IPS-15b (cell line): ENCODE measurements around the gene DNAAF5.

ENCODE experiments used
- H3K27me3 ChIP-seq: one replicate; pipeline ENCODE4 v1.6.1; 2013; ENCODE audit warnings: low read length; ENCODE audit not compliant: control insufficient read depth, insufficient read depth
- H3K36me3 ChIP-seq: one replicate; pipeline ENCODE4 v1.6.1; 2013; ENCODE audit warnings: low read length; ENCODE audit not compliant: control insufficient read depth, insufficient read depth
- H3K4me1 ChIP-seq: one replicate; pipeline ENCODE4 v1.6.1; 2013; ENCODE audit warnings: mild to moderate bottlenecking, low read length; ENCODE audit not compliant: control insufficient read depth, insufficient read depth
- H3K4me3 ChIP-seq: one replicate; pipeline ENCODE4 v1.5.1; 2013; ENCODE audit warnings: low read depth, low read length
- H3K9ac ChIP-seq: one replicate; pipeline ENCODE4 v1.6.1; 2013; ENCODE audit warnings: low read depth, mild to moderate bottlenecking, low read length
- H3K9me3 ChIP-seq: one replicate; pipeline ENCODE4 v1.6.1; 2013; ENCODE audit warnings: mild to moderate bottlenecking, low read length; ENCODE audit not compliant: control insufficient read depth, insufficient read depth

The DNAAF5 gene

GRCh38 chr7:711093-711921 is 15.2 kb upstream of the DNAAF5 start:
- H3K36me3 ChIP-seq, result peaks cover 3% of the 10 kb centered on the region
- no peak overlapping the region for H3K9ac ChIP-seq
- H3K4me3 ChIP-seq, result no peak overlapping the region
- H3K4me1 ChIP-seq, result no peaks in the 10 kb centered on the region
- no peaks in the 10 kb centered on the region for H3K27me3 ChIP-seq
- H3K9me3 ChIP-seq, result no peaks in the 10 kb centered on the region

- Histone ChIP-seq H3K27me3 (no peaks in the 10 kb centered on the region), H3K9me3 (no peaks in the 10 kb centered on the region), H3K9ac (no peak overlapping the region), H3K4me1 (no peaks in the 10 kb centered on the region), H3K36me3 (peaks cover 3% of the 10 kb centered on the region), H3K4me3 (no peak overlapping the region)
Measured at GRCh38 chr7:711922-712380, 14.5 kb upstream of the DNAAF5 start.

GRCh38 chr7:712381-713138 is 13.9 kb upstream of the DNAAF5 start:
- no peaks in the 10 kb centered on the region for H3K27me3 ChIP-seq
- H3K9me3 ChIP-seq, result no peaks in the 10 kb centered on the region
- peak overlapping the region; percentile 24 for H3K9ac ChIP-seq
- H3K36me3 ChIP-seq, result peaks cover 3% of the 10 kb centered on the region
- peak overlapping the region; percentile 32 for H3K4me3 ChIP-seq
- no peaks in the 10 kb centered on the region for H3K4me1 ChIP-seq

- Histone ChIP-seq H3K9ac (peak overlapping the region; percentile 24), H3K4me3 (peak overlapping the region; percentile 32), H3K9me3 (no peaks in the 10 kb centered on the region), H3K36me3 (peaks cover 3% of the 10 kb centered on the region), H3K4me1 (no peaks in the 10 kb centered on the region), H3K27me3 (no peaks in the 10 kb centered on the region)
Measured at GRCh38 chr7:713139-713457, 13.4 kb upstream of the DNAAF5 start.

- no peak overlapping the region for H3K9ac ChIP-seq
- no peak overlapping the region for H3K4me3 ChIP-seq
- no peaks in the 10 kb centered on the region for H3K27me3 ChIP-seq
- no peaks in the 10 kb centered on the region for H3K4me1 ChIP-seq
- H3K36me3 ChIP-seq, result peaks cover 3% of the 10 kb centered on the region
- H3K9me3 ChIP-seq, result no peaks in the 10 kb centered on the region
Measured at GRCh38 chr7:713488-714230, 12.8 kb upstream of the DNAAF5 start.

GRCh38 chr7:714251-714671 is 12.2 kb upstream of the DNAAF5 start:
- H3K9ac ChIP-seq, result no peak overlapping the region
- no peaks in the 10 kb centered on the region for H3K4me1 ChIP-seq
- H3K27me3 ChIP-seq, result no peaks in the 10 kb centered on the region
- peaks cover 3% of the 10 kb centered on the region for H3K36me3 ChIP-seq
- no peak overlapping the region for H3K4me3 ChIP-seq
- H3K9me3 ChIP-seq, result no peaks in the 10 kb centered on the region

GRCh38 chr7:716222-716621 is 10.3 kb upstream of the DNAAF5 start:
- Histone ChIP-seq H3K9ac (no peak overlapping the region), H3K4me3 (no peak overlapping the region), H3K9me3 (no peaks in the 10 kb centered on the region), H3K27me3 (no peaks in the 10 kb centered on the region), H3K4me1 (no peaks in the 10 kb centered on the region), H3K36me3 (no peaks in the 10 kb centered on the region)

GRCh38 chr7:716636-717035 is 9.9 kb upstream of the DNAAF5 start:
- Histone ChIP-seq H3K9me3 (no peaks in the 10 kb centered on the region), H3K27me3 (no peaks in the 10 kb centered on the region), H3K4me1 (no peaks in the 10 kb centered on the region), H3K4me3 (no peak overlapping the region), H3K9ac (no peak overlapping the region), H3K36me3 (no peaks in the 10 kb centered on the region)

- no peak overlapping the region for H3K4me3 ChIP-seq
- H3K4me1 ChIP-seq, result peaks cover 4% of the 10 kb centered on the region
- no peak overlapping the region for H3K9ac ChIP-seq
- no peaks in the 10 kb centered on the region for H3K27me3 ChIP-seq
- peaks cover 11% of the 10 kb centered on the region for H3K36me3 ChIP-seq
- no peaks in the 10 kb centered on the region for H3K9me3 ChIP-seq
Measured at GRCh38 chr7:721619-722248, 4.8 kb upstream of the DNAAF5 start.

- H3K9ac ChIP-seq, result no peak overlapping the region
- no peaks in the 10 kb centered on the region for H3K27me3 ChIP-seq
- H3K9me3 ChIP-seq, result no peaks in the 10 kb centered on the region
- no peak overlapping the region for H3K4me3 ChIP-seq
- peaks cover 11% of the 10 kb centered on the region for H3K36me3 ChIP-seq
- H3K4me1 ChIP-seq, result peaks cover 4% of the 10 kb centered on the region
Measured at GRCh38 chr7:723541-723940, 3.0 kb upstream of the DNAAF5 start.

- Histone ChIP-seq H3K4me1 (peaks cover 4% of the 10 kb centered on the region), H3K9me3 (no peaks in the 10 kb centered on the region), H3K9ac (no peak overlapping the region), H3K36me3 (peaks cover 11% of the 10 kb centered on the region), H3K4me3 (no peak overlapping the region), H3K27me3 (no peaks in the 10 kb centered on the region)
Measured at GRCh38 chr7:724298-724697, 2.2 kb upstream of the DNAAF5 start.
